Chondrocyte (in vitro differentiated cells): ENCODE results near the gene ABLIM1. TPM values are rescaled to one million over a fixed set of nuclear protein-coding genes. Genes with fewer than 3 reads are reported as not detected.

Experiments used
- DNase-seq: peaks from one replicate; pipeline ENCODE4 v3.0.0; 2021; ENCODE audit warnings: mixed read lengths, low spot score
- H3K27ac Mint-ChIP-seq: one replicate; pipeline ENCODE4 v1.8.0; 2021; ENCODE audit warnings: mild to moderate bottlenecking, moderate library complexity, mixed read lengths; ENCODE audit not compliant: unreplicated experiment
- H3K27me3 Mint-ChIP-seq: 2 replicates; pipeline ENCODE4 v1.8.0; 2021; ENCODE audit warnings: low read depth, mixed read lengths
- H3K36me3 Mint-ChIP-seq: 2 replicates; pipeline ENCODE4 v1.8.0; 2021; ENCODE audit warnings: low read depth, mixed read lengths
- H3K4me1 Mint-ChIP-seq: 2 replicates; pipeline ENCODE4 v1.8.0; 2021; ENCODE audit warnings: low read depth, mild to moderate bottlenecking, mixed read lengths
- H3K4me3 Mint-ChIP-seq: one replicate; pipeline ENCODE4 v1.8.0; 2021; ENCODE audit warnings: mild to moderate bottlenecking, moderate library complexity, mixed read lengths; ENCODE audit not compliant: unreplicated experiment
- H3K9me3 Mint-ChIP-seq: 2 replicates; pipeline ENCODE4 v1.8.0; 2021; ENCODE audit warnings: low read depth, mixed read lengths
- long read RNA-seq: library from polyadenylated mRNA; stranded (forward); transcript quantifications from one replicate; pipeline ENCODE4 v2.0.0, GENCODE V29; 2021
- total RNA-seq: library from RNA; stranded (reverse); gene quantifications from 3 replicates; pipeline ENCODE4 v1.2.1, GENCODE V29; 2021
- TF ChIP-seq, protein P1 (sequence below): fragments of 200-600 bp; sonication (generic); IDR thresholded peaks from 2 replicates; pipeline ENCODE4 v1.5.0; 2021; ENCODE audit warnings: antibody characterized with exemption, mild to moderate bottlenecking, moderate library complexity

ABLIM1 gene
- 13.5 to 41.9 TPM (median 15.7 TPM) in 3 replicates for total RNA-seq
- long read RNA-seq, partial matches to known transcripts: 0 of 8 reads
- long read RNA-seq, other reads (novel, unspliced or antisense): 8 of 8 reads

DNA sequence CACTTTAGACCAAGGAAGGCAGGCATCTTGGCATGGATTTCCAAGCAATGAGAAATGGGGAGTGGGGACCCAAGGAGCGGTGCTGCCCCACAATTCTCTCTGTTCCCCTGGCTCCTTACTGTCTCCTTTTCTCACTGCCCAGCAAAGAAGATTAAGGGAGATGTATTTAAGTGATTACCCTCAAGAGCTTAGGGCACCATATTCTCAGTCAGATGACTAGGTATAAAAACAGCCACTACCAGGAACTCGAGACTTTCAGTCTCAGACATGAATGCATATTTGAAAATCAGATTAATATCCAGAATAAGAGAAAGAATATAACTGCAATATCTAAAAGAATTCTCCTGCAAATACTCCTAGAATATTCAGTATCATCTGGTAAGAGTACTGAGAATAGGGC, at the start of gene ABLIM1:
Gene ABLIM1 (minus strand): TSS at position 101 of the 400 bp plus-strand sequence. CDS start 75 bp downstream, at position 26.
- Mint-ChIP-seq H3K4me1 (no peaks in the 10 kb centered on the region), H3K27ac (no peak within 1 kb of the TSS), H3K36me3 (no peaks in the 10 kb centered on the region), H3K27me3 (no peaks in the 10 kb centered on the region), H3K9me3 (peaks cover 3% of the 10 kb centered on the region), H3K4me3 (no peak within 1 kb of the TSS)
- TF ChIP-seq, protein P1, sequence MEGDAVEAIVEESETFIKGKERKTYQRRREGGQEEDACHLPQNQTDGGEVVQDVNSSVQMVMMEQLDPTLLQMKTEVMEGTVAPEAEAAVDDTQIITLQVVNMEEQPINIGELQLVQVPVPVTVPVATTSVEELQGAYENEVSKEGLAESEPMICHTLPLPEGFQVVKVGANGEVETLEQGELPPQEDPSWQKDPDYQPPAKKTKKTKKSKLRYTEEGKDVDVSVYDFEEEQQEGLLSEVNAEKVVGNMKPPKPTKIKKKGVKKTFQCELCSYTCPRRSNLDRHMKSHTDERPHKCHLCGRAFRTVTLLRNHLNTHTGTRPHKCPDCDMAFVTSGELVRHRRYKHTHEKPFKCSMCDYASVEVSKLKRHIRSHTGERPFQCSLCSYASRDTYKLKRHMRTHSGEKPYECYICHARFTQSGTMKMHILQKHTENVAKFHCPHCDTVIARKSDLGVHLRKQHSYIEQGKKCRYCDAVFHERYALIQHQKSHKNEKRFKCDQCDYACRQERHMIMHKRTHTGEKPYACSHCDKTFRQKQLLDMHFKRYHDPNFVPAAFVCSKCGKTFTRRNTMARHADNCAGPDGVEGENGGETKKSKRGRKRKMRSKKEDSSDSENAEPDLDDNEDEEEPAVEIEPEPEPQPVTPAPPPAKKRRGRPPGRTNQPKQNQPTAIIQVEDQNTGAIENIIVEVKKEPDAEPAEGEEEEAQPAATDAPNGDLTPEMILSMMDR: no peak
- no peak for DNase-seq

DNA sequence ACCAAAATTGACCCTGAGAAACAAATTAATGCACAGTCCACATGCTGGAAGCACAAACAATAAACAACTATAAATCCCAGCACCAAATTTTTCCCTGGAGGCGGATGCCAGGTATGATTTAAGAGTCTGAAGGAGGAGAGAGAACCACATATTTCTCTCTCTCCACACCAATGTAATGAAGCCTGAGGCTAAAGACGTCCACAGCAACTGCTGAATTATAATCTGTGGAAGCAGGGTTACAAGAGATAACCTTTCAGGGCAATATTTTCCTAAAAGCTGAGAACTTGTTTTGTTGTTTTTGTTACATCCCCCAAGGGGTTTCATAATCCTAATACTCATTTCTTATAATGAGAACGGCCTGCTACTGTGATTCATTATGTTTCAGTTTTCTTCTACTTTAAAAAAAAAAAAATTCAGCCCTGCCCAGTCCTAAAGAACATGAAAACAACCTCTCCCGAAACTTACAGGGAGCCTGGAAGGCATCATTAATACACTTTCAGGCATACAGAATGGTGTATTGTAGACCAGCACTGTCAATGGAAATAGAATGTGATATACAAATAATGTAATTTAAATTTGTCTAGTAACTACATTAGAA, 48.5 kb upstream of the ABLIM1 start:
- no peak overlapping the region for H3K27ac Mint-ChIP-seq
- no peaks in the 10 kb centered on the region for H3K9me3 Mint-ChIP-seq
- no peak for DNase-seq
- no peak overlapping the region for H3K4me3 Mint-ChIP-seq
- no peaks in the 10 kb centered on the region for H3K27me3 Mint-ChIP-seq
- no peaks in the 10 kb centered on the region for H3K36me3 Mint-ChIP-seq
- H3K4me1 Mint-ChIP-seq: peaks cover 18% of the 10 kb centered on the region
- TF ChIP-seq, protein P1: no peak

- TF ChIP-seq, protein P1: no peak
- Mint-ChIP-seq H3K9me3 (peaks cover 3% of the 10 kb centered on the region), H3K4me1 (peaks cover 18% of the 10 kb centered on the region), H3K27me3 (no peaks in the 10 kb centered on the region), H3K4me3 (no peak overlapping the region), H3K27ac (no peak overlapping the region), H3K36me3 (no peaks in the 10 kb centered on the region)
- DNase-seq: no peak
Observed at GRCh38 chr10:114704679-114705078, 46.6 kb upstream of the ABLIM1 start.

- Mint-ChIP-seq H3K4me3 (no peak overlapping the region), H3K27me3 (no peaks in the 10 kb centered on the region)
Observed at GRCh38 chr10:114703377-114704107, 45.5 kb upstream of the ABLIM1 start.

More at GRCh38 chr10:114703377-114704107, 45.5 kb upstream of the ABLIM1 start:
- no peak overlapping the region for H3K27ac Mint-ChIP-seq
- H3K4me1 Mint-ChIP-seq: peaks cover 13% of the 10 kb centered on the region
- no peak for DNase-seq
- TF ChIP-seq, protein P1: peak; percentile 89
- no peaks in the 10 kb centered on the region for H3K36me3 Mint-ChIP-seq
- peaks cover 3% of the 10 kb centered on the region for H3K9me3 Mint-ChIP-seq
